ENCODE results near the gene PPP1R36.
"Not testable (repeated sequence)": the region's sequence is repeated elsewhere in the genome, so short reads cannot be mapped to it uniquely, and the experiment has no call there.

PPP1R36 gene

DNA sequence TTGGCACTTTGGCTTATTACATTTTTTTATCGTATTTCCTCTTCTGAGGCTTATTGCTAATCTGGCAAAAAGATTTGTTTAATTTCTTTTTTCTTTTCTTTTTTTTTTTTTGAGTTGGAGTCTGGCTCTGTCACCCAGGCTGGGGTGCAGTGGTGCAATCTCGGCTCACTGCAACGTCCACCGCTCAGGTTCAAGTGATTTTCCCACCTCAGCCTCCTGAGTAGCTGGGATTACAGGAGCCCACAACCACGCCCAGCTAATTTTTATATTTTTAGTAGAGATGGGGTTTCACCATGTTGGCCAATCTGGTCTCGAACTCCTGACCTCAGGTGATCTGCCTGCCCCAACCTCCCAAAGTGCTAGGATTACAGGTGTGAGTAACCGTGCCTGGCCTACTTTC, 19.9 kb downstream of the PPP1R36 start:
- DNase-seq: not testable (repeated sequence)

GRCh38 chr14:64572386-64573104, 22.8 kb downstream of the PPP1R36 start:
- no peak for DNase-seq

DNA sequence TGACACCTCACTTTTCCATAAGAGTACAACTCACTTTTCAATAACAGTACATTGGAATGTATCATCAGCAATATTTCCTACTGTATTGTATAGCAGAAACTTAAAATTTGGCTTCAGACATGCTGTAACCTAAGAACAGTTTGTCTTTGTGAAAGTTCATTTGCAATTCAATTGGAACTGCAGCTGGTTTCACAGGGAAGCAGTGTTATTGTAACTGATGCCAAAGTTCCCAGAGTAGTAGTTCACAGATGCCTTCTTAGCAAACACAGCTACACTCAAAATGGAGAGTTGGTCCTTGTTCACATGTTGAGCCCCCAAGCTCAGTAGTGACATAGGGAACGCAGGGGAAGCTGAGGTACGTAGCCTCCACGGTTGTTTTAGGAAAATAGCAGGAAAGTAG, 23.3 kb downstream of the PPP1R36 start:
- no peak for DNase-seq

GRCh38 chr14:64574371-64575107, 24.8 kb downstream of the PPP1R36 start:
- DNase-seq: no peak

DNA sequence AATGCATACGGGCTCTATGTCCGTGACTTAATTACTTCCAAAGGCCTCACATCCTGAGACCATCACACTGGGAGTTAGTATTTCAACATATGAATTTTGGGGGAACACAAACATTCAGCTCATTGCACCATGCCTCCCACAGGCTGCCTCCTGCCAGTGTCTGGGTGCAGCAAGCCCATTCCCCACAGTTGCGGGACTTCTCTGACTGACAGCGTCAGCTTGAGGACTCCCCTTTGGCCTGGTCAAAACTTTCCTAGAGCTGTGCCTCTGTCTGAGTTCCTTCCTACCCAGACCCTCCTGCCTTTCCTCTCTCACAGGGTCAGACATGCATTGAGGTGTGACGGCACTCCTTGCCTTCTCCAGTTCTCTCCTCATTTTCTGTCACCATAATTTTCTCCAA, 27.4 kb downstream of the PPP1R36 start:
- no peak for DNase-seq

DNA sequence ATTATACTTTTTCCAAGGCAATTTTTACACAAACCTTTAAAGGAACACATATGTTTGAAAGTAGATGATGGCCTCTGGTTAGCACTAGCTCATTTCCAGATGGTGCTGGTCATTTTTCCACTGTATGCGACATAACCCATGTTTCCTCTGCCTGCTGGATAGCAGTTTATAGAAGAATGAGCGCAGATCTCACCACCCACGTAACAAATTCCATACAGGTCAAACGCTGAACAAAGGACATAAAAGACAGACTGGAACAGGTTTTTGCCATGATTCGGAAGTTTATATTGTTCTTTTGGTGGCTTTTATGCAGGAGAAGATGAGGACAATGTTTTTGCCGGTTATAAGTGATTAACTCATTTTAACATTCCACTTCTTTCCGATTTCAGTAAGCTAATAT, 30.7 kb downstream of the PPP1R36 start:
- DNase-seq: no peak

DNA sequence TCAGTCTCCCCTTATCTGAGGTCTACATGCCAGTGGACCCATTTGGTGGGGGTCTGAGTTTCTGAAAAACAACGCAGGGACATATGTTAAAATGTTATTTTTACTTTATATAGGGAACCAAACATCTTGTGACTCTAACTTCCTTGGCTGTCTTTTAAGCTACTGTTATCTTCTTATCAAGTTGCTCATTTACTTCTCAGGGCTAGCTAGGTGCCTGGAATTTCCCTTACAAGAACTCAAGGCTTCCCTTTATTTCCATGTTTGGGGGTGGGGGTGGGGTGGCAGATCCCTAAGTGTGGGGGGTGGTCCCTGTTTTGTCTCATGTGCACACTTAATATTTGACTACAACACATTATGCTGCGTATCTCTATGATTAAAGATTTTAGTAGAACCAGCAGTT, 31.6 kb downstream of the PPP1R36 start:
- DNase-seq: no peak

GRCh38 chr14:64581817-64582216, 32.1 kb downstream of the PPP1R36 start:
- DNase-seq: no peak

DNA sequence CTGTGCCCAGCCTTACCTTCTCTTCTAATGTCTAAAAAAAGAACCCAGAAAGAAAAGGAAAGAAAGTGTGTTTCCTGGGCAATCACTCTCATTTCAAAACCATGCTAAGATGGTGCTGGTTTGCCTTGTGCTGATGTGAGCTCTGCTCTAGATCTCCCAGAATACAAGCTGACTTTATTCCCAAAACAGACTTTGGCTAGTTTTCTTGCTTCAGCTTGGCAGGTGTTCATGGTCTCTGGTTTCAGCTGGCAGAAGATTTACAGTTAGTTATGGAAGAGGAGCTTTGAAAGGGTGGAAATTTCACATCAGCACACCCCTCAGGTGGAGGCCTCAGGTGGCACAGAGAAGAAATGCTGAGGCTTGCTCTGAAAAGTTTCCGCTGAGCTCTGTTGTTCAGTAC, 34.4 kb downstream of the PPP1R36 start:
- no peak for DNase-seq

- no peak for DNase-seq
Measured at GRCh38 chr14:64591809-64592208, 42.0 kb downstream of the PPP1R36 start.

GRCh38 chr14:64594438-64594837, 44.7 kb downstream of the PPP1R36 start:
- no peak for DNase-seq

- no peak for DNase-seq
Measured at GRCh38 chr14:64598404-64598803, 48.6 kb downstream of the PPP1R36 start.

DNA sequence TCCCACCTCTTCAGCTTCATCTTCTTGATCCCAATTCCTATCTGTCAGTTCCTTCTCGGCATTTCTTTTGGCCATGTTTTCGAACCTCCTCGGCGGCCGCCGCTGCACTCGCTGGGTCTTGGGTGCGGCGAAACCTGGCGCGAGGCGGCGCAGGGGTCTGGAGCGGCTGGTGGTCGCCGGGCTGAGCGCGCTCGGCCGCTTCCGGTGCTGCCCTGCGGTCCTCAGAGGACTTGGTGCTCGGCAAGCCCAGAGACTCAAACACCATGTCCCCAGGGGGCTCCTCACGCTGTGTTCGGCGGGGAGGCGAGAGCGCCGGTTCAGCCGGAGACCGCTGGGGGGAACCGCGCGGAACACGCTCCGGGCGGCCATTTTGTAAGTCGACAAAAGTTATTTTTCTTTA, 51.8 kb downstream of the PPP1R36 start:
- DNase-seq: no peak

DNA sequence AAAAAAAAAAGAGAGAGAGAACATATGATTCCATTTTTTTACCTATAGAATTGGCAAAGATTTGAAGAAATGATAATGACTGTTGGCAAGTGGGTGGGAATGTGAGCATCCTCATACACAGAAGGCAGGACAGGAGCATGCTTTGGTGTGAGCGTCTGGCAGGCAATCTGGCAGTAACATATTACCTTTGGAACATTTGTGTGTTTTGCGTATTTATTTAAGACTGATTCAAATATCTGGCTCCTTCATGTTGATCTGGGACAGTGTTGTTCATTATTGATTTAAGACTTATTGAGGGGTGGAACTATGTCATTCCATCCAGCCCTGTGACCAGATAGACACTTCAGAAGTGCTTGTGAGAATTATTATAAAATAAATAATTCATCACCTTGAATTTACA, 53.1 kb downstream of the PPP1R36 start:
- DNase-seq: no peak

DNA sequence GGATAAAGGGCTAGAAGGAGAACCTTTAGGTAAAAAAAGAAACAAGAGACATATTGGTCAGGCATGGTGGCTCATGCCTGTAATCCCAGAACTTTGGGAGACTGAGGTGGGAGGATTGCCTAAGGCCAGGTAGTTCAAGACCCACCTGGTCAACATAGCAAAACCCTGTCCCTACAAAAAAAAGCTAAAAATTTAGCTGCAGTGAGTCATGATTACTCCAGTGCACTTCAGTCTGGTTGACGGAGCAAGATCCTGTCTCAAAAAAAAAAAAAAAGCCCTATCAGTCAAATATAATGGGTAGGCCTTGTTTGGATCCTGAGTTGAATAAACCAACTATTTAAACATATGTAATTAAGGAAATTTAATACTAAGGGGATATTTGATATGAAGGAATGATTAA, 54.2 kb downstream of the PPP1R36 start:
- DNase-seq: no peak

GRCh38 chr14:64604881-64605280, 55.1 kb downstream of the PPP1R36 start:
- DNase-seq: no peak

- DNase-seq: no peak
Measured at GRCh38 chr14:64605926-64606685, 56.3 kb downstream of the PPP1R36 start.

GRCh38 chr14:64610049-64610746, 60.4 kb downstream of the PPP1R36 start:
- DNase-seq: no peak

DNA sequence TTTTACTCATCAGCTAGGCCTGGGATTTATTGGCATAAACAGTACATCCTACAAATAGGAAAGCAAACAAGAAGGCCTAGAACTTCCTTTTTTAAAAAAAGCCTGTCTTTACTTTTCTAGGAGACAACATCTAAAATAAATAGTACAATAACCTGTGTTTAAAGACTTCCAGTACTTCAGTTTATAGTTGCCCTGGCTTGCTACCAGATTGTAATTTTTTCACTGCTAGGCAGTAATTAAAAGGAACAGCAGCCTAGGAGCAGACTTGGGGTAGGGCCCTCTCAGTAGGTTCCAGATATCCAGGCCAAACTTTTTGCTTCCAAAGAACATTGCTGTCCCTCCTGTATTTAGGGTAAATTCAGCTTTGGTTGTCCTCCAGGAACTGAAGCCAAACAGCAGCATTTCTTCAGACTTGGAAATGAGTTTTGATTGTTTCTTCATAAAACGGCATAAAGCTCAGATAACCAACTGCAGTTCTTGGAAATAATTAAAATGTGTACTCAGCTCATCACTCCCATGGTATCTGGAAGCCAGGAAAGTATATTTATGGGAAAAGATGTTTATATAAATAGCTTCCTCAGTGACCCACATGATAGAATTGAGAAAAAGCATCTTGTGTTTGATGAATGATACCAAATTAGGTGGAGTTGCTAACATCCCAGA, 61.7 kb downstream of the PPP1R36 start:
- no peak for DNase-seq

DNA sequence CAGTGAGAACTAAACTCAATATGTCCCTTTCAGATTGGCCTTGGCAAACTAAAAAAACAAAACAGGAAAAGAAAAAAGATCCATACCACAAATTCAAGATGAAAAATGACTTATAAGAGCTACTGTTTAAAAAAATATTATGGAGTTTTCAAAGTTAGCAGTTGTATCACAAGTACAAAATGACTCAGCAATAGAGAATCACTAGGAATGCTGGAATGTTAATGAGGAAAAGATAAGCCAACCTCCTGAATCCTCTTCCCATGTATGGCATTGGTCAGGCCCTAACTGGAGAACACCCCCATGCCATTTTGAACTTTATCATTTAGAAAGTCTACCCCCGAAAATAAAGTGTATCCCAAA, 62.2 kb downstream of the PPP1R36 start:
- no peak for DNase-seq

- DNase-seq: no peak
Measured at GRCh38 chr14:64612971-64613666, 63.4 kb downstream of the PPP1R36 start.

DNA sequence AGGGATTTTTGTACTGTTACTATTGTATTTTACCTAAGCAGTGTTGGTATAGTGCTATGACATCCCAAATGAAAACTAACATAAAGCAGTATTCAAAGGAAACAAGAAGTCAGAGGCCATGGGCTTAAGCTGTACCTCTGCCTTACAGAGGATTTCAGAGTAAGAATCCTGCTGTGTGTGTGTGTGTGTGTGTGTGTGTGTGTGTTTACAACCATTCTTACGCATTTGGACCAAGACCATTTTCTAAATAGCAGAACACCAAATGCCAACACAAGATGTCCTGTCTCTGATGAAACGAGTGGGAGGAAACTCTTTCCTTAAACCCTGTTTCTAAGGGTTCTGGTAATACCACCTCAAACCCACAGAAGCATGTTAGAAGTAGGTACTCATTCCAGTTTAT, 64.4 kb downstream of the PPP1R36 start:
- no peak for DNase-seq

Data from CD4-positive, alpha-beta T cell treated with Interleukin-17A for 4 hours (primary cell).